Measurements from ENCODE around the gene UBXN7.

- TF ChIP-seq CTCF (IDR thresholded peaks at IDR 0.05) (no peak), POLR2A (IDR thresholded peaks at IDR 0.05) (no peak), POLR2AphosphoS5 (IDR thresholded peaks at IDR 0.05) (no peak)
Measured at GRCh38 chr3:196423044-196423781, 9.0 kb downstream of the UBXN7 start.

Measured in gastroesophageal sphincter (tissue), 3 donors.